Measurements from ENCODE around the gene PJVK.

DNA sequence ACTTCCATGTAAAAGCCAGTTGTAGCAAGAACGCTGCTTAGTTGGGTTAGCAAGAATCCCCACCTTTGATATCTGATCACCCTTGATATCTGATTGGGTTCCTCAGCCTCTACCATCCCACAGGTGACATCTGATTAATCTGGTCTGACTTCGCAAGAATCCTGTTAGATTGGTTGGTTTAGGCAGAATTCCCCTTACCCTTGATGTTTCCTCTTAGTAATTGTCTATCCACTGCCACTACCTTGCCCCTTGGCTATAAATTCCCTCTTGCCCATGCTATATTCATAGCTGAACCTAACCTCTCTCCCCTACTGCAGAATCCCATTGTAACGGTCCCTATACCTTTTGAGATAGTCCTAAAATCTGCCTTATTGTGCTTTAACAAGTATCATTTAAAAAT is 33.3 kb upstream of the PJVK start:
- TF ChIP-seq CTCF (conservative IDR thresholded peaks at IDR 0.05; ENCODE audit: low read length) (no peak), EZH2phosphoT487 (IDR thresholded peaks at IDR 0.05; ENCODE audit: borderline replicate concordance, low read depth, low read length) (no peak)

All from OCI-LY7 (cell line).